OCI-LY3 (cell line): Measurements from ENCODE around the gene CMIP.

Experiments
- H2AFZ ChIP-seq: fragments of 200-600, 300-600 bp; shearing (Covaris generic); 2 replicates; pipeline ENCODE4 v1.6.0; 2014; ENCODE audit warnings: antibody characterized with exemption, low read depth, low read length
- H3K27ac ChIP-seq: fragments of 200-600, 300-600 bp; sonication (generic); 2 replicates; pipeline ENCODE4 v1.5.1; 2014; ENCODE audit warnings: mild to moderate bottlenecking, low read length, moderate library complexity, mixed read lengths
- H3K27me3 ChIP-seq: fragments of 200-600, 300-600 bp; sonication (generic); 2 replicates; pipeline ENCODE4 v1.6.1; 2014; ENCODE audit warnings: low read depth, low read length, mixed read lengths
- H3K36me3 ChIP-seq: fragments of 200-600, 300-600 bp; sonication (generic); replicated peaks from 2 replicates; pipeline ENCODE3; 2014; ENCODE audit warnings: low read depth, low read length, mixed read lengths
- H3K4me1 ChIP-seq: fragments of 300-600, 200-600 bp; sonication (generic); 2 replicates; pipeline ENCODE4 v1.6.1; 2014; ENCODE audit warnings: low read length, mixed read lengths
- H3K4me2 ChIP-seq: fragments of 200-600, 300-600 bp; sonication (generic); 2 replicates; pipeline ENCODE4 v1.6.1; 2014; ENCODE audit warnings: low read length, mixed read lengths
- H3K4me3 ChIP-seq: fragments of 300-600, 200-600 bp; sonication (generic); 2 replicates; pipeline ENCODE4 v1.5.1; 2014; ENCODE audit warnings: antibody characterized with exemption, mild to moderate bottlenecking, low read length, moderate library complexity
- H3K79me2 ChIP-seq: fragments of 300-600, 200-600 bp; shearing (Covaris generic); 2 replicates; pipeline ENCODE4 v1.6.1; 2014; ENCODE audit warnings: mild to moderate bottlenecking, low read length, mixed read lengths
- H3K9ac ChIP-seq: fragments of 300-600, 200-600 bp; shearing (Covaris generic); 2 replicates; pipeline ENCODE4 v1.6.0; 2014; ENCODE audit warnings: mild to moderate bottlenecking, low read length, moderate library complexity
- H3K9me3 ChIP-seq: fragments of 200-600, 300-600 bp; shearing (Covaris generic); 2 replicates; pipeline ENCODE4 v1.6.1; 2014; ENCODE audit warnings: low read length, mixed read lengths; ENCODE audit not compliant: insufficient read depth
- H4K20me1 ChIP-seq: fragments of 200-600, 300-600 bp; sonication (generic); 2 replicates; pipeline ENCODE4 v1.6.1; 2016; ENCODE audit warnings: low read length, mixed read lengths; ENCODE audit not compliant: insufficient read depth
- CTCF ChIP-seq: fragments of 200-600, 300-600 bp; sonication (generic); IDR thresholded peaks from 2 replicates; pipeline ENCODE4 v1.5.1; 2014; ENCODE audit warnings: antibody characterized with exemption, low read length, low read depth
- EZH2phosphoT487 ChIP-seq: fragments of 200-600 bp; shearing (Covaris generic); IDR thresholded peaks from 2 replicates; pipeline ENCODE4 v1.6.1; 2018; ENCODE audit warnings: antibody characterized with exemption, mixed run types, low read depth

The CMIP gene

GRCh38 chr16:81517150-81517499, 72.5 kb downstream of the CMIP start:
- Histone ChIP-seq H2AFZ (no peak overlapping the region), H3K4me1 (peaks cover 20% of the 10 kb centered on the region), H4K20me1 (peaks cover 91% of the 10 kb centered on the region), H3K9me3 (no peaks in the 10 kb centered on the region), H3K27me3 (no peaks in the 10 kb centered on the region), H3K36me3 (peaks cover 18% of the 10 kb centered on the region), H3K27ac (no peak overlapping the region), H3K79me2 (peaks cover 70% of the 10 kb centered on the region), H3K9ac (no peak overlapping the region), H3K4me3 (no peak overlapping the region), H3K4me2 (no peak overlapping the region)
- TF ChIP-seq CTCF, result no peak
- no peak for TF ChIP-seq EZH2phosphoT487

- no peak overlapping the region for H3K4me2 ChIP-seq
- H3K27ac ChIP-seq, result no peak overlapping the region
- no peak overlapping the region for H2AFZ ChIP-seq
- no peak overlapping the region for H3K9ac ChIP-seq
- peaks cover 20% of the 10 kb centered on the region for H3K4me1 ChIP-seq
- peaks cover 71% of the 10 kb centered on the region for H3K79me2 ChIP-seq
- no peaks in the 10 kb centered on the region for H3K27me3 ChIP-seq
- H3K9me3 ChIP-seq, result no peaks in the 10 kb centered on the region
- peaks cover 18% of the 10 kb centered on the region for H3K36me3 ChIP-seq
- H3K4me3 ChIP-seq, result no peak overlapping the region
- TF ChIP-seq EZH2phosphoT487 (no peak), CTCF (no peak)
- H4K20me1 ChIP-seq, result peaks cover 95% of the 10 kb centered on the region
Observed at GRCh38 chr16:81517629-81518438, 73.2 kb downstream of the CMIP start.

GRCh38 chr16:81518439-81518757, 73.8 kb downstream of the CMIP start:
- no peak overlapping the region for H3K4me2 ChIP-seq
- H3K36me3 ChIP-seq, result peaks cover 20% of the 10 kb centered on the region
- peaks cover 20% of the 10 kb centered on the region for H3K4me1 ChIP-seq
- no peaks in the 10 kb centered on the region for H3K9me3 ChIP-seq
- peaks cover 66% of the 10 kb centered on the region for H3K79me2 ChIP-seq
- no peak overlapping the region for H3K4me3 ChIP-seq
- TF ChIP-seq EZH2phosphoT487 (no peak), CTCF (no peak)
- H2AFZ ChIP-seq, result no peak overlapping the region
- H4K20me1 ChIP-seq, result peaks cover 90% of the 10 kb centered on the region
- H3K27ac ChIP-seq, result no peak overlapping the region
- H3K27me3 ChIP-seq, result no peaks in the 10 kb centered on the region
- no peak overlapping the region for H3K9ac ChIP-seq

- H3K9me3 ChIP-seq, result no peaks in the 10 kb centered on the region
- no peak overlapping the region for H3K4me3 ChIP-seq
- H3K27ac ChIP-seq, result no peak overlapping the region
- no peak overlapping the region for H3K9ac ChIP-seq
- H3K79me2 ChIP-seq, result peaks cover 66% of the 10 kb centered on the region
- peaks cover 90% of the 10 kb centered on the region for H4K20me1 ChIP-seq
- no peaks in the 10 kb centered on the region for H3K27me3 ChIP-seq
- H2AFZ ChIP-seq, result no peak overlapping the region
- H3K36me3 ChIP-seq, result peaks cover 24% of the 10 kb centered on the region
- peaks cover 20% of the 10 kb centered on the region for H3K4me1 ChIP-seq
- TF ChIP-seq CTCF (no peak), EZH2phosphoT487 (no peak)
- H3K4me2 ChIP-seq, result peak overlapping the region; percentile 56
Observed at GRCh38 chr16:81519301-81520150, 74.9 kb downstream of the CMIP start.
